Upper lobe of left lung (tissue), 6 donors: ENCODE measurements around the gene PLD3. TPM values are rescaled to one million over a fixed set of nuclear protein-coding genes. Genes with fewer than 3 reads are reported as not detected.
A peak's percentile ranks its signal among the peaks of the same experiment; 100 is the strongest.
"Not testable (repeated sequence)": the region's sequence is repeated elsewhere in the genome, so short reads cannot be mapped to it uniquely, and the experiment has no call there.

Source experiments
- ATAC-seq, 2 donors: fragments of 200-7000 bp; cut with Tn5 transposase; one replicate each; pipeline ENCODE4 v1.9.1; 2022; ENCODE audit warnings: mild to moderate bottlenecking in 2 of 2, moderate library complexity in 2 of 2; ENCODE audit not compliant: low FRiP score in 2 of 2
- DNase-seq, 2 donors: peaks; one replicate each; pipeline ENCODE4 v3.0.0-alpha.2; 2019 to 2020
- H3K27ac ChIP-seq, 4 donors: fragments of 200-600 bp; sonication (generic); one replicate each; pipeline ENCODE4 v1.5.1; 2016 to 2019
- H3K27me3 ChIP-seq, 4 donors: fragments of 200-600 bp; sonication (generic); one replicate each; pipeline ENCODE4 v1.5.1; 2017 to 2019
- H3K36me3 ChIP-seq, 4 donors: fragments of 200-600 bp; sonication (generic); one replicate each; pipeline ENCODE4 v1.5.1; 2016 to 2019
- H3K4me1 ChIP-seq, 4 donors: fragments of 200-600 bp; sonication (generic); one replicate each; pipeline ENCODE4 v1.5.1; 2018 to 2019
- H3K4me3 ChIP-seq, 4 donors: fragments of 200-600 bp; sonication (generic); one replicate each; pipeline ENCODE4 v1.5.1; 2017 to 2019; ENCODE audit warnings: mild to moderate bottlenecking in 2 of 4, moderate library complexity in 1 of 4
- H3K9me3 ChIP-seq, 4 donors: fragments of 200-600 bp; sonication (generic); one replicate each; pipeline ENCODE4 v1.5.1; 2018 to 2019
- CTCF ChIP-seq, 6 experiments: fragments of 450-650 bp in 4 of 6; fragments of 200-600 bp in 2 of 6; sonication (generic) in 2 of 6; IDR thresholded peaks; one replicate each; pipeline ENCODE4 v1.5.1; 2016 to 2019; ENCODE audit warnings: antibody characterized with exemption in 6 of 6
- EP300 ChIP-seq, 4 donors: sonication (generic); formaldehyde crosslinking; IDR thresholded peaks; one replicate each; pipeline ENCODE4 v1.5.1; 2017; ENCODE audit warnings: antibody characterized with exemption in 4 of 4, control low read depth in 2 of 4
- POLR2A ChIP-seq, 4 donors: fragments of 450-650 bp; IDR thresholded peaks; one replicate each; pipeline ENCODE4 v1.5.1; 2016 to 2017; ENCODE audit warnings: antibody characterized with exemption in 4 of 4, mild to moderate bottlenecking in 2 of 4
- POLR2AphosphoS5 ChIP-seq, 2 donors: sonication (generic); formaldehyde crosslinking; IDR thresholded peaks; one replicate each; pipeline ENCODE4 v1.5.1; 2017; ENCODE audit warnings: antibody characterized with exemption in 2 of 2
- WGBS, 2 donors: methylation state at CpG; one replicate each; pipeline ENCODE4 v1.1.5; 2017 to 2018; 5-methylcytosine and 5-hydroxymethylcytosine counted together
- total RNA-seq, 6 donors: library from RNA; depleted of rRNA in 4 of 6; stranded (reverse); fragments of >200 nt in 4 of 6; gene quantifications; one replicate each; pipeline versions ENCODE4 v1.1.0 to v1.2.1, GENCODE V29; 2016 to 2021
- donor health status: DM: no; HTN: no; CAD: no; lungs with moderate emphysema.
- donor health status: DM: no; HTN: yes; CAD: no; lungs with severe emphysema.

Gene PLD3
- total RNA-seq, 6 donors from 2014 or later = 257 to 710 (median 470) TPM

DNA sequence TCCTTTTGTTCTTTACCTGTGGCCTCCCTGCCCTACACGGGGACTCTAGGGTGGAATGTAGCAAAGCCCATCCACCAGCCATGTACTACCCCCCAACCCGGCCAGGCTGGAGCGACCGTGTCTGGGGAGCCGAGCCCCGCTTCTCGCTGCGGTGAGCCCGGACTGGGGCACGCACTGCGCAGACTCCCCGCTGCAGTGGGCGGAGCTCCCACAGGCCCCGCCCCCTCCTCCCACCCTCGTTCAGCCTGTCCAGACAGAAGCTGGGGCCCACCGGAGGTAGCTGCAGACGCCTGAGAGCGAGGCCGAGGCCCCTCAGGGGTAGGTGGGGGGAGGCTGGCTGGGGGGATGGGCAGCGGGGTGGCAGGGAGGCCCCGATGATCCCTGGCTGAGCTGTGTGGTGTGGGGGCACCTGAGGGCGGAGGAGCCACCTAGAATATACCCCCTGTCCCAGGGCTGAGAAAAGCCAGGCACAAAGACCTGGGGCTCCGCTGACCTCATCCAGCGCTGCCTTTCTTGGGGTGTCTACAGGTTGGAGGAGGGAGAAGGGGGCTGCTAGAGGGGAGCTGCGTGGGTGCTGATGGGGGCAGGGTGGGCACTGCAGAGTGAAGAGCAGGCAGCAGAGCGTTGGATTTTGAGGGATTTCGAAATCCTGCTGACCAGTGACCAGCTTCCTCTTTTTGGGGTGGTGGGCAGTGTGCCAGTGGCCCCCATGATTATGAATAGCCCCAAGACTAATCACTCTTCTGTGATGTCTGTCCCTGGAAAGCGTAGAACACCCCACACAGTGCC, 17.3 kb downstream of the PLD3 start:
- peak; percentile 84 to 96 for DNase-seq
- ATAC-seq = peak; percentile 82 to 88
- Histone ChIP-seq H3K27me3 (no peaks in the 10 kb centered on the region), H3K9me3 (no peaks in the 10 kb centered on the region), H3K4me3 (peak overlapping the region; percentile 24 to 51 (median 48)), H3K36me3 (peaks cover 3 to 44% (median 33%) of the 10 kb centered on the region in 4 donors), H3K27ac (peak overlapping the region; percentile 27 to 90 (median 66)), H3K4me1 (peaks cover 16 to 52% (median 29%) of the 10 kb centered on the region in 4 donors)
- WGBS, 2 donors = 20 to 52% methylated on average over 9 to 18 of the region's 28 CpGs
- TF ChIP-seq POLR2A (IDR thresholded peaks at IDR 0.05) (peak in 1 of 4 donors; percentile 68), CTCF (IDR thresholded peaks at IDR 0.05) (no peak), EP300 (IDR thresholded peaks at IDR 0.05) (no peak), POLR2AphosphoS5 (IDR thresholded peaks at IDR 0.05) (peak in 1 of 2 donors; percentile 23)

- Histone ChIP-seq H3K4me3 (peak overlapping the region in 3 of 4 donors; percentile 45 to 51 (median 50)), H3K36me3 (peaks cover 3 to 53% (median 39%) of the 10 kb centered on the region in 4 donors), H3K9me3 (no peaks in the 10 kb centered on the region), H3K27ac (peak overlapping the region in 2 of 4 donors; percentile 69 to 90), H3K4me1 (peaks cover 18 to 52% (median 23%) of the 10 kb centered on the region in 4 donors), H3K27me3 (no peaks in the 10 kb centered on the region)
- ATAC-seq (peak; percentile 28 to 61), DNase-seq (peak in 1 of 2 donors; percentile 82)
- WGBS, 2 donors = 70 to 85% methylated on average over 27 of the region's 27 CpGs
- TF ChIP-seq POLR2AphosphoS5 (IDR thresholded peaks at IDR 0.05) (no peak), EP300 (IDR thresholded peaks at IDR 0.05) (no peak), POLR2A (IDR thresholded peaks at IDR 0.05) (no peak), CTCF (IDR thresholded peaks at IDR 0.05) (no peak)
These were observed 18.4 kb downstream of the PLD3 start for GRCh38 chr19:40366697-40367561.

- 90 to 93% methylated on average over 13 to 15 of the region's 16 CpGs for WGBS, 2 donors
- TF ChIP-seq EP300 (IDR thresholded peaks at IDR 0.05) (no peak), POLR2AphosphoS5 (IDR thresholded peaks at IDR 0.05) (no peak)
- peak in 1 of 2 donors; percentile 73 for DNase-seq
These were observed 19.3 kb downstream of the PLD3 start for GRCh38 chr19:40367577-40368434.

DNA sequence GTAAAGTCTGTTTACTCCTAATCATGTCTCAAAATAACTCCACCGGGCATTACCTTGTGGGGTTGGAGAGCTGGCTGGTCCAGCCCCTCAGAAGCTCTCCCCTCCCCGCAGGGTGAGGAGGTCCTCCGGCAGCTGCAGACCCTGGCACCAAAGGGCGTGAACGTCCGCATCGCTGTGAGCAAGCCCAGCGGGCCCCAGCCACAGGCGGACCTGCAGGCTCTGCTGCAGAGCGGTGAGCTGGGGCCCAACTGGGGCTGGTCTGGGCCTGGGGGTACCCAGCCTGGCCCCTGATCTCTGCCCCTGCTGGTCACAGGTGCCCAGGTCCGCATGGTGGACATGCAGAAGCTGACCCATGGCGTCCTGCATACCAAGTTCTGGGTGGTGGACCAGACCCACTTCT, 21.3 kb downstream of the PLD3 start:
- peaks cover 18 to 82% (median 63%) of the 10 kb centered on the region in 4 donors for H3K36me3 ChIP-seq
- H3K4me3 ChIP-seq = no peak overlapping the region
- DNase-seq = peak in 1 of 2 donors; percentile 70

More at GRCh38 chr19:40367577-40368434, 19.3 kb downstream of the PLD3 start:
- Histone ChIP-seq H3K36me3 (peaks cover 6 to 62% (median 47%) of the 10 kb centered on the region in 4 donors), H3K9me3 (no peaks in the 10 kb centered on the region), H3K4me3 (no peak overlapping the region), H3K4me1 (peaks cover 18 to 49% (median 23%) of the 10 kb centered on the region in 4 donors), H3K27ac (no peak overlapping the region), H3K27me3 (no peaks in the 10 kb centered on the region)
- ATAC-seq = no peak

DNA sequence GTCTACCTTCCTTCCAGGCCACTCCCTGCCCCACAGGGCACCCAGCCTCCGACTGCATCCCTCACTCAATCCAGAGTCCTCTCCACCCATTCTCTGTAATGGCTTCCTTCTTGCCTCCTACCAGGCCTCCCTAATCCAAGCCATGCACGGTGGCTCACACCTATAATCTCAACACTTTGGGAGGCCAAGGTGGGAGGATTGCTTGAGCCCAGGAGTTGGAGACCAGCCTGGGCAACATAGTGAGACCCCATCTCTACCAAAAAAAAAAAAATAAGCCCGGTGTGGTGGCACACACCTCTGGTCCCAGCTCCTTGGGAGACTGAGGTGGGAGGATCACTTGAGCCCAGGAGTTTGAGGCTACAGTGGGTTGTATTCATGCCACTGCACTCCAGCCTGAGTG, 21.8 kb downstream of the PLD3 start:
- Histone ChIP-seq H3K36me3 (peaks cover 19 to 86% (median 67%) of the 10 kb centered on the region in 4 donors), H3K4me1 (peaks cover 11 to 33% (median 18%) of the 10 kb centered on the region in 4 donors)
- H3K4me3 ChIP-seq, ATAC-seq, H3K27ac ChIP-seq, H3K9me3 ChIP-seq, H3K27me3 ChIP-seq, DNase-seq: not testable (repeated sequence)
- WGBS, 2 donors = 89 to 95% methylated on average over 3 of the region's 3 CpGs

More for the DNA sequence above, 21.3 kb downstream of the PLD3 start:
- no peak overlapping the region for H3K27ac ChIP-seq
- H3K4me1 ChIP-seq = peaks cover 16 to 38% (median 22%) of the 10 kb centered on the region in 4 donors
- 84 to 97% methylated on average over 3 to 4 of the region's 12 CpGs for WGBS, 2 donors
- no peak for ATAC-seq
- TF ChIP-seq POLR2AphosphoS5 (IDR thresholded peaks at IDR 0.05) = no peak
- TF ChIP-seq CTCF (IDR thresholded peaks at IDR 0.05) = no peak
- no peaks in the 10 kb centered on the region for H3K27me3 ChIP-seq
- H3K9me3 ChIP-seq = no peaks in the 10 kb centered on the region
